Measurements from ENCODE around the gene MMS22L. TPM values are rescaled to one million over a fixed set of nuclear protein-coding genes. Genes with fewer than 3 reads are reported as not detected.

The MMS22L gene
- total and polyA plus RNA-seq, 5 experiments from 2014 or later, result 2.5 to 13.1 (median 4.7) TPM

DNA sequence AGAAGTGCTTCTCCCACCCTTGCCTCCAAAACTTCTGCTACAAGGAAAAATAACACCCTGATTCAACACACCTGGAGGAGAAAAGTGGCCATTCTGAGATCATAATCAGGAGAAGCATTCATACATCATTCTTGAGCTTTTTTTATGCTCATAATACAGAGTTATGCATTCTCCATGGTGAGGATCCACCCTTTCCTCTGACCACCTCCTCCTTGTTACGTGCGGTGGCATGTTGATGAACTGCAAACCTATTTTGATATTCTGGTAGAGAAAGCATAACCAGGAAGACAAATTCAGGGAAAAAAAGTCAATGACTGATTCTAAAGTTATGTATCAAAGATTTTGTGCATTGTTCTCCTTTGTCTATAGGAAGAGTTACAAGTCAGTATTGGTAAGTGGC is 188.6 kb downstream of the MMS22L start:
- no peak for DNase-seq
- no peak for ATAC-seq
- H3K27me3 Mint-ChIP-seq, result no peaks in the 10 kb centered on the region
- H3K4me1 Mint-ChIP-seq, result peaks cover 0 to 7% (median 2%) of the 10 kb centered on the region in 4 donors
- H3K9me3 Mint-ChIP-seq, result no peaks in the 10 kb centered on the region
- no peak overlapping the region for H3K4me3 Mint-ChIP-seq
- H3K27ac Mint-ChIP-seq, result no peak overlapping the region
- peaks cover 0 to 3% (median 0%) of the 10 kb centered on the region in 3 donors for H3K36me3 Mint-ChIP-seq
- POLR2A ChIA-PET, result no interaction called here

- ATAC-seq (no peak), DNase-seq (no peak)
- POLR2A ChIA-PET, result no interaction called here
- no peak overlapping the region for H3K4me3 Mint-ChIP-seq
- peaks cover 0 to 3% (median 0%) of the 10 kb centered on the region in 3 donors for H3K36me3 Mint-ChIP-seq
- H3K4me1 Mint-ChIP-seq, result peaks cover 0 to 7% (median 2%) of the 10 kb centered on the region in 4 donors
- H3K27me3 Mint-ChIP-seq, result no peaks in the 10 kb centered on the region
- H3K9me3 Mint-ChIP-seq, result no peaks in the 10 kb centered on the region
- no peak overlapping the region for H3K27ac Mint-ChIP-seq
Measured at GRCh38 chr6:97092673-97093305, 190.2 kb downstream of the MMS22L start.
